GM18508 (cell line): ENCODE measurements around the gene LRMDA.

Experiments
- ATAC-seq: cut with Tn5 transposase; IDR thresholded peaks from one replicate; pipeline ENCODE4 v1.9.1; 2021; ENCODE audit warnings: moderate number of reproducible peaks; ENCODE audit not compliant: insufficient read depth, unreplicated experiment

Gene LRMDA

GRCh38 chr10:75875740-75876139 is 444.3 kb downstream of the LRMDA start:
- no peak for ATAC-seq

DNA sequence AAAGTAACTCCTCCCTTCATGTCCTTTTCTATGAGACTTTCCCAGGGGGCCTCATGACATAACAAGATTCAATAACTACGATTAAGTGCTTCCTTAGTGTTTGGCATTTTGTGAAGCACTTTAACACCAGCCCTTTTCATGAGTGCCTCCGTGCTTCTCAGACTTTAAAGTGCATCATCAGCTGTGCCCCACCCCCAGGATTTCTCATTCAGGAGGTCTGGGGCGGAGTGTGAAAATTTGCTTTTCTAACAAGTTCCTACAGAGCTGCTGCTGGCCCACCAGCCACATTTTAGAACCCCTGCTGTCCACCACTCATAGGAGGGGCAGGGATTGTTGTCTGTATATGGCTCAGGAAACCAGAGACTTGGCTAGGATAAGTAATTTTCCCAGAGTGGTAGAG is 445.3 kb downstream of the LRMDA start:
- ATAC-seq: no peak

- no peak for ATAC-seq
Observed at GRCh38 chr10:75877877-75878276, 446.5 kb downstream of the LRMDA start.

DNA sequence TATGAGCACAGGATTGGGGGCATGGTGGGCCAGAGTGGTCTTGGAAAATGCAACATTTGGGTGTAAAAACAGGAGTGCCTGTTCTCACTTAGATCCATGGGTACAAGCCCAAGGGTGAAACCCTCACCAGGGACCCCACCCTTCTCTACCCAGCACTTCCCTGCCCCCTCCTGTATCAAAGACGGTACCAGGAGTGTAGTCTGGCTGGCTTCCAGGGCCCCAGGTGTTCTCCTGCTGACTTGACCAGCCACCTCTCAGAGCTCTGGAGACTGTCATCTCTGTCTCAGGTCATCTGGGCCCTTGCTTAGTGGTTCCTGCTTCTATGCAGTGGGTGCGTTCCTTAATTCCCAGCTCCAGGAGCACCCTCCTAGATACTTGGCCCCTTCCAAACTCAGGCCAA is 447.2 kb downstream of the LRMDA start:
- no peak for ATAC-seq

DNA sequence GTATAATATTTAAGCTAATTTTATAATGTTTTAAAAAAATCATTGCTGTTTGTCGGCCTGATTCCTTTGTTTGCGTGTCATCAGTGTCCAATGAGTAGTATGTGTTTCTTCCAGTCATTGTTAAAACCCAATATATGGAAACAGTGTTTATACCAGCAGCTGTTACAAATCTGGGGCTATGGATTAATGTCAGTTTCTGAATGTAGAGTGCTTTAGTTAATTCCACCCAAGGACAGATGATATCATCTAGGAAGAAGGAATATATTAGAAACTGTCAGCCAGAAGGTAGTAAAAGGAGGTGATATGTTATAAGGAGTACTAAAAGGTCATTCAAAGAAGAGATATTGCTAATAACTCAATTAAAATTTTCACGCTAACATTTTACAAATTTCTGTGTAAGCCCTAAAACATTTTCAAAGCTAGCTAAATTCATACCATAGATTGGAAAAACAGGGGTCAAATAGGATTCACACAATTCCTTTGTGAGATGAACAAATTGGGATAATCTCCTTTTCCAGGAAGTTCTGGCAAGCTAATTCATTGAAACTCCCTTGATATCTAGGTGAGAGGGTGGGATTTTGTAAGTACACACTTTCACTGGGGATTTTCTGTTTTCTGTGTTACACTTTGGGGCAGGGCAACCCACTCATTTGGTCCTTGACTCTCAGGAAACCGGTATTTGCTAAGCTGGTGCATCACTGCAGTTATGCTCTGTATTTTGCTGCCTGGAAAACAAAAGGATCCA is 448.8 kb downstream of the LRMDA start:
- ATAC-seq: no peak

- ATAC-seq: no peak
Observed at GRCh38 chr10:75883081-75884072, 452.0 kb downstream of the LRMDA start.

DNA sequence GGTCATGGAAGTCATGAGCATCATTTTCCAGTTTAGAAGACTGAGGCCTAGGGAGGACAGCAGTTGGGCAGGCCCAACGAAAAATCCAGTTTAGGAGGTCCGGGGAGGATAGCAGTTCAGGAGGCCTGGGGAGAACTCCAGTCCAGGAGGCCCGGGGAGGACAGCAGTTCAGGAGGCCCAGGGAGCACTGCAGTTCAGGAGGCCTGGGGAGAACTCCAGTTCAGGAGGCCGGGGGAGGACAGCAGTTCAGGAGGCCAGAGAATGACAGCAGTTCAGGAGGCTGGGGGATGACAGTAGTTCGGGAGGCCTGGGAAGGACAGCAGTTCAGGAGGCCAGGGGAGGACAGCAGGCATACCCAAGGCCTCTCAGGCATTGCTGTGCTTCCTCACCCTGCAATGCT is 453.4 kb downstream of the LRMDA start:
- ATAC-seq: no peak

GRCh38 chr10:75887369-75887768 is 455.9 kb downstream of the LRMDA start:
- no peak for ATAC-seq

GRCh38 chr10:75887992-75888680 is 456.7 kb downstream of the LRMDA start:
- ATAC-seq: no peak

DNA sequence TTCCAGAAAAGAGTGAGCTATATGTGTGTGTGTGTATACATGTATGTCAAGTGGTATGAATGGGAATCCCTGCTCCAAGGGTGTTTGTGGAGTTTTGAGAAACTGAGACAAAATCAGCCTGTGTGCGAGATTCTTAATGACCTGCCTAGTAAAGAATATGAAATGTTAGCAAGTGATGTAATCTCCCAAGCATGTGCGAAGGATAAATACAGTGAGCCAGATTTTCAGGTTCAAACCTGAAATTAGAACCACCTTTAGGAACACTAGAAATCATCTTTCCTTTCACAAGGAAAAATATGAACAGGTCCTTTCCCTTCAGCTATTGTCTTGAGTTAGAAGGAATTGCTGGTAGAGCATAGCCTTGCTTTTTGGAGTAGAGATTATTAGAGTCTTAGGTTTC is 457.6 kb downstream of the LRMDA start:
- ATAC-seq: no peak

GRCh38 chr10:75894761-75895160 is 463.3 kb downstream of the LRMDA start:
- no peak for ATAC-seq

DNA sequence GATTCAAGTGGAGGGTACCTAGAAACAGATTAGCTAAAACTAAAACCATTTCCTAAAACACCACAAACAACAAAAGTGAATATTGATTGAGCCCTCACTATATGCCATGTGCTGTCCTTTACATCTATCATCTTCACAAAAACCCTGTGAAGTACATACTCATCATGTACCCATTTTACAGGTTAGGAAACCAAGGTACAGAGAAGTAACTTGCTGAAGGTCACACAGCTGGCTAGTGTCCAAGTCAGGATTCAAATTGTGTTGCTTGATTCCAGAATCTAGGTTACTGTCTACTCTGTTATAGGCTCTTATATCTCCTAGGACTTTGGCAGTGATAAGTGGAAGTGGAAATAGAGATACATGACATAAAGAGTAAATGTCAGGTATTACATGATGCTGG is 463.8 kb downstream of the LRMDA start:
- ATAC-seq: no peak

- ATAC-seq: no peak
Observed at GRCh38 chr10:75899816-75900390, 468.5 kb downstream of the LRMDA start.

GRCh38 chr10:75902816-75903215 is 471.4 kb downstream of the LRMDA start:
- ATAC-seq: no peak

- ATAC-seq: no peak
Observed at GRCh38 chr10:75904499-75905283, 473.3 kb downstream of the LRMDA start.

DNA sequence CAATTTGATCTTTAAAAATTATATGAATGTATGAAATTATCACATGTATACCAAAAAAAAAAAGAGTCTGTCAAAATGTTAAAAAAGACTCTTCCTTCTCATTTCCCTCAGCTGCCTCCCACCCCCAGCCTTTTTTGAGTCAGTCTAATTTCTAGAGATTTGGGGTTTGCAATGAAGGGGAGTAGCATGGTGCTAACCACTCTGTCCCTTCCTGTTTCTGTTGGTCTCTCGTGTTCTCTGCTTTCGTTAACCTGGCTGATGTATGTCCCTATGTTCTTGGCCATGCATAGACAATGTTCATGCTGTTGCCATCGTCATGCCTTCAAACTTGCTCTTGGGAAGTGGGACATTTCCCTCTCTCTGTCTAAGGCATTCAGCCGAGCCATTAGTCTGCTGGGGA is 474.1 kb downstream of the LRMDA start:
- ATAC-seq: no peak

- no peak for ATAC-seq
Observed at GRCh38 chr10:75910032-75910431, 478.6 kb downstream of the LRMDA start.

DNA sequence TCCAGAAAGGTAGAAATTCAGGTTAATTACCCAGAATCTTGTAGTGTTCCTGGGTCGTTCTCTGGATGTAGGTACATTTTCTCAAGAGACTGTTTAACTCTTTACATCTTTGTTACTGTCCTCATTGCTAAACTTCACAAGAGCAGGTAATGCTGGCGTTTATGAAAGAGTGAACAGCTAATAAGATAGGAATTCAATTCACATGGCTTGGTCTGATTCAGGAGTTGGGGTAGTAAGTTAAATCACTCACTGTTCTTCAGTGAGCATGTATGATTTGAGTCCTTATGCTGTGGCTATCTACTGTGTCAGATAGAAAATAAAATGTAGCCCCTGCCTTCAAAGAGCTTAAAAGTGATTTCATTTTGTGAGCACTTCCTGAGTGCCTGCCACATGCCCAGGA is 480.0 kb downstream of the LRMDA start:
- ATAC-seq: no peak

GRCh38 chr10:75916906-75917305 is 485.5 kb downstream of the LRMDA start:
- ATAC-seq: no peak

GRCh38 chr10:75919913-75920312 is 488.5 kb downstream of the LRMDA start:
- ATAC-seq: no peak
